Keratinocyte (primary cell): ENCODE data around the gene GALNT2. TPM values are rescaled to one million over a fixed set of nuclear protein-coding genes. Genes with fewer than 3 reads are reported as not detected.

Experiments
- DNase-seq: peaks from one replicate; pipeline ENCODE4 v3.0.0-alpha.2; 2011; ENCODE audit warnings: low read depth, missing footprints, low spot score
- FAIRE-seq: peaks from 2 replicates; lab custom pipeline; 2011; peaks lifted over from hg19 to GRCh38; lab: Jason Lieb, UNC
- H2AFZ ChIP-seq: 2 replicates; pipeline ENCODE4 v1.6.0; 2012; ENCODE audit warnings: low read length, control low read depth, inconsistent platforms; ENCODE audit not compliant: control insufficient read depth
- H3K27ac ChIP-seq: 2 replicates; pipeline ENCODE4 v1.5.1; 2011; ENCODE audit warnings: low read length; ENCODE audit not compliant: control insufficient read depth, insufficient read depth
- H3K27me3 ChIP-seq: 3 replicates; pipeline ENCODE4 v1.6.0; 2011; ENCODE audit warnings: low read length; ENCODE audit not compliant: control insufficient read depth, insufficient read depth; ENCODE audit errors: extremely low read depth
- H3K36me3 ChIP-seq, 2 experiments: 2 replicates in 1 of 2; 3 replicates in 1 of 2; pipeline ENCODE4 v1.5.1; 2011; ENCODE audit warnings: low read length in 2 of 2, mild to moderate bottlenecking in 1 of 2; ENCODE audit not compliant: control insufficient read depth in 2 of 2, insufficient read depth in 2 of 2; ENCODE audit errors: extremely low read depth in 1 of 2
- H3K4me1 ChIP-seq: 3 replicates; pipeline ENCODE4 v1.5.1; 2011; ENCODE audit warnings: low read length; ENCODE audit not compliant: control insufficient read depth, insufficient read depth; ENCODE audit errors: extremely low read depth
- H3K4me2 ChIP-seq: 3 replicates; pipeline ENCODE4 v1.6.0; 2011; ENCODE audit warnings: low read depth, low read length; ENCODE audit not compliant: control insufficient read depth, insufficient read depth; ENCODE audit errors: extremely low read depth
- H3K4me3 ChIP-seq, 3 experiments: fragments of 200-600 bp in 1 of 3; sonication (generic) in 1 of 3; 2 replicates in 2 of 3; 3 replicates in 1 of 3; pipeline ENCODE4 v1.5.1; 2011 to 2016; ENCODE audit warnings: low read length in 3 of 3, mild to moderate bottlenecking in 3 of 3, control low read depth in 2 of 3, inconsistent platforms in 1 of 3, low read depth in 1 of 3, mixed read lengths in 1 of 3, mixed run types in 1 of 3, moderate library complexity in 1 of 3; ENCODE audit not compliant: control insufficient read depth in 2 of 3, insufficient read depth in 2 of 3; ENCODE audit errors: extremely low read depth in 1 of 3
- H3K79me2 ChIP-seq: 2 replicates; pipeline ENCODE4 v1.6.0; 2012; ENCODE audit warnings: low read length; ENCODE audit not compliant: control insufficient read depth, insufficient read depth
- H3K9ac ChIP-seq: 3 replicates; pipeline ENCODE4 v1.6.0; 2011; ENCODE audit warnings: low read length; ENCODE audit not compliant: control insufficient read depth, insufficient read depth; ENCODE audit errors: extremely low read depth
- H3K9me1 ChIP-seq: 3 replicates; pipeline ENCODE4 v1.6.0; 2011; ENCODE audit warnings: low read length; ENCODE audit not compliant: control insufficient read depth, insufficient read depth; ENCODE audit errors: extremely low read depth
- H3K9me3 ChIP-seq: 2 replicates; pipeline ENCODE4 v1.5.1; 2012; ENCODE audit warnings: low read depth, low read length; ENCODE audit not compliant: control insufficient read depth
- H4K20me1 ChIP-seq: 3 replicates; pipeline ENCODE4 v1.6.0; 2011; ENCODE audit warnings: low read length; ENCODE audit not compliant: control insufficient read depth, insufficient read depth; ENCODE audit errors: extremely low read depth
- CTCF ChIP-seq, 3 experiments: IDR thresholded peaks in 1 of 3; conservative IDR thresholded peaks in 1 of 3; optimal IDR thresholded peaks in 1 of 3; 2 replicates in 2 of 3; 3 replicates in 1 of 3; pipeline versions ENCODE3 to v1.5.1; 2011; ENCODE audit warnings: low read length in 3 of 3, mild to moderate bottlenecking in 3 of 3, moderate library complexity in 2 of 3, control low read depth in 1 of 3, inconsistent platforms in 1 of 3; ENCODE audit not compliant: insufficient read depth in 2 of 3; ENCODE audit errors: extremely low read depth in 1 of 3
- EZH2 ChIP-seq: IDR thresholded peaks from one replicate; pipeline ENCODE4 v1.6.1; 2012; ENCODE audit warnings: inconsistent platforms, mild to moderate bottlenecking, low read length, moderate library complexity
- dilution Hi-C: fragments of 300-500 bp; cut with MboI; formaldehyde crosslinking; loops from one replicate; pipeline ENCODE4 v1.7.0; 2020; ENCODE audit warnings: low sequenced_read_pairs; ENCODE audit not compliant: extremely low pct_ligation_motif_present
- polyA plus RNA-seq, 5 experiments: library from polyadenylated mRNA; depleted of rRNA in 3 of 5; stranded (reverse) in 3 of 5; stranded (forward) in 1 of 5; unstranded in 1 of 5; fragments of >200 nt; gene quantifications; 1 replicate in 1 of 5; 2 replicates in 3 of 5; 3 replicates in 1 of 5; pipeline versions ENCODE4 v1.2.1 to v1.2.3, GENCODE V29; 2011 to 2012; ENCODE audit warnings: missing spikeins in 2 of 5, low read depth in 1 of 5, low replicate concordance in 1 of 5

GALNT2 gene
- polyA plus RNA-seq, 1 donor (not counting 4 experiments of a cell fraction or from before 2014, with no cell fraction given), result 61.7 TPM

- Histone ChIP-seq H3K9ac (no peak overlapping the region), H3K36me3 (no peaks in the 10 kb centered on the region), H4K20me1 (no peaks in the 10 kb centered on the region), H3K27me3 (no peaks in the 10 kb centered on the region), H3K4me3 (no peak overlapping the region), H2AFZ (no peak overlapping the region), H3K4me2 (no peak overlapping the region), H3K9me3 (peaks cover 2% of the 10 kb centered on the region), H3K9me1 (no peaks in the 10 kb centered on the region), H3K27ac (no peak overlapping the region), H3K4me1 (no peaks in the 10 kb centered on the region), H3K79me2 (no peaks in the 10 kb centered on the region)
- no peak for TF ChIP-seq CTCF (optimal IDR thresholded peaks at IDR 0.05 in 1 of 3, IDR thresholded peaks at IDR 0.05 in 1 of 3, conservative IDR thresholded peaks at IDR 0.05 in 1 of 3; ENCODE audit: extremely low read depth in 1 of 3, insufficient read depth in 2 of 3, low read length in 3 of 3)
- FAIRE-seq (no peak), DNase-seq (no peak)
- dilution Hi-C loops, result no loop called here
These were observed 38.3 kb upstream of the GALNT2 start for GRCh38 chr1:230028602-230029223.

- Histone ChIP-seq H3K4me2 (no peak overlapping the region), H2AFZ (no peak overlapping the region), H3K9me3 (peaks cover 2% of the 10 kb centered on the region), H3K27ac (no peak overlapping the region), H3K36me3 (no peaks in the 10 kb centered on the region), H3K9me1 (no peaks in the 10 kb centered on the region), H3K4me3 (no peak overlapping the region), H4K20me1 (no peaks in the 10 kb centered on the region), H3K9ac (no peak overlapping the region), H3K79me2 (no peaks in the 10 kb centered on the region), H3K4me1 (no peaks in the 10 kb centered on the region), H3K27me3 (no peaks in the 10 kb centered on the region)
- FAIRE-seq (no peak), DNase-seq (no peak)
- TF ChIP-seq EZH2 (no peak), CTCF (optimal IDR thresholded peaks at IDR 0.05 in 1 of 3, IDR thresholded peaks at IDR 0.05 in 1 of 3, conservative IDR thresholded peaks at IDR 0.05 in 1 of 3; ENCODE audit: extremely low read depth in 1 of 3, insufficient read depth in 2 of 3, low read length in 3 of 3) (no peak)
- dilution Hi-C loops, result no loop called here
These were observed 37.6 kb upstream of the GALNT2 start for GRCh38 chr1:230029244-230029941.
